HG02678 (cell line): ENCODE measurements around the gene COMT.

Experiments
- ATAC-seq: cut with Tn5 transposase; IDR thresholded peaks from one replicate; pipeline ENCODE4 v1.9.1; 2021; ENCODE audit warnings: mild to moderate bottlenecking, moderate library complexity; ENCODE audit not compliant: unreplicated experiment

COMT gene

DNA sequence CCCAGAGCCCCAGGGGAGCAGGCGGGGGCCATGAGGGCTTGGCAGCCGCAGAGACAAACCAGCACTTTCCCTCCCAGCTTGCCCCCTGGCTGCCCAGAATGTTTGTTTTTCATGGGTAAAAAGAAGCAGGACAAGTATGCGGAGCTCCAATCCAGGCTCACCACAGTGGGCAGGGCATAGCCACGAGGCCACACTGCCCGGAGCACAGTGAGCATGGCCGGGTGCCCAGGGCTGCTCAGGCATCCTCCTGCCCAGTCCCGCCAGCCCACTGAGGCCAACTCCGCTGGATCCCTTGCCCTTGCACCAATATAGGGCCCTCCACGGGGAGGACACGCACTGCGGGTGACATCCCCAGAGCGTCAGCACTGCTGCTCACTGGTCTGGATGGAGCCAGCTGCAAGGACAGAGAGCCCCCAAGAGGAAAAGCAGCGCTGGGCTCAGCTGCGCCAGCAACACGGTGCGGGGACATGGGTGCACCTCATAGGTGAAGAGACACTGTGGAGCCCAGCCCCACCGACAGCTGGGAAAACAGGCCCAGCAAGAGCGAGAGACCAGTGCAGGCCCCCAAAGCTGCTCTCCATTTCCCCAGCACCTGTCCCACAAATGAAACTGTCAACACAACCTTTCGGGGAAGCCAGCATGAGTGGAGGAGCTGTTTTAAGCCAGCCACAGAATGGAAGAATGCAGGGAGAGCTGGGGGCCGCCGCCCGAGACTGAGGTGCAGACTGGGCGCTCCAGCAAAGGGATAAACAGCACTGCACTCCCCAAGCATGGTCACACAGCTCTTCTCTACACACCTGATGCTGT lies 50.3 kb downstream of the COMT start:
- ATAC-seq, result no peak

DNA sequence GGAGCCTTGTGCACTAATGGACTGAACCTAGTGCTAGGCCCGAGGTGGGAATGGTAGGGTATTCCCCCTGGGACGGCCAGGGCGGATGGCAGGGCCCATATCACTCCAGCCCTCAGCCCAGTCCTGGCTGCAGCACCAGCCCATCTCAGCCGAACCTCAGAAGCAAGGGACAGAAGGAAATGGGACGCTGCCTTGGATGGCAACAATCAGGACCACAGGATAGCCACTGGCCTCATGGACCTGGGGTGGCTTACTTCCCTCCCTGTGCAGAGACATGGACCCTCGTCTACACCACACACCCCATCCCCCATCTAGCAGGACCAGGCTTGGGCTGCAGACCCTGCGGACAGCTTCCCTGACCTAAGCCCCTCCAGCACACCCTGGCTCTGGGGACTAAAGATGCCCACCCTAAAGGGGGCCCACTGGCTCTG lies 50.9 kb downstream of the COMT start:
- ATAC-seq, result no peak

DNA sequence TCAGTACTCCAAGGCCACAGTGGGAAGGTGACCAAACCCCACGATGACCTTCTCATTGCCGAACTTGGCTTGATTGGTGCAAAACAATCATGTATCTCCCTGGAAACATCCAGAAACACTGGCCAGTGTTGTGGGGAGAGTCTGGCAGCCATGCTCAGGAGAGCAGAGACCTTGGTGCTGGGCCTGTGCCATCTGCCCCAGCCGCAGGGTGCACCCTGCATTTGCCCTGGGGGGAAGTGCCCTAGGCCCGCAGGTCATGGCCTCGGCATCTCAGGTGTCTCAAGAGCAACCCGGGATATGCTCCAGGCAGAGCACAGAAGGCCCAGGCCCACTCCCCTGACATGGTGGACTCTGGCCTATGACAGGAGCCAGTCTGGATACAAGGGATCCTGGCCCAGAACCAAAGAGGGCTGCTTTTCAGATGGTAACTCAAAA lies 51.4 kb downstream of the COMT start:
- ATAC-seq, result no peak

DNA sequence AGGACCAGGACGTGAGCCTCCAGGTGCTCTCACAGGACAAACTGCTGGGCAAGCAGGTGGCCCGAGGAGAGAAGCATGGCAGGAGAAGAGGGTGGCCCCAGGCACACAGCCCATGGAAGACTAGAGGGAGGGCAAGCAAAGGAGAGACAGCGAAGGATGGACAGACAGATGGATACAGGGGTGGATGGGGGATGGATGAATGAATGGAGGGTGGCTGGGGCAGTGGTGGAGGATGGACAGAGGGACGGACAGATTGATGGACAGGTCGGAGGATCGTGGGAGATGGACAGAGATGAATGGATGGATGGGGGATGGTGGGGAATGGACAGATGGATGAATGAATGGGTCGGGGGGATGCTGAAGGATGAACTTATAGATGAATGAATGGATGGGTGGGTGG lies 52.4 kb downstream of the COMT start:
- no peak for ATAC-seq

DNA sequence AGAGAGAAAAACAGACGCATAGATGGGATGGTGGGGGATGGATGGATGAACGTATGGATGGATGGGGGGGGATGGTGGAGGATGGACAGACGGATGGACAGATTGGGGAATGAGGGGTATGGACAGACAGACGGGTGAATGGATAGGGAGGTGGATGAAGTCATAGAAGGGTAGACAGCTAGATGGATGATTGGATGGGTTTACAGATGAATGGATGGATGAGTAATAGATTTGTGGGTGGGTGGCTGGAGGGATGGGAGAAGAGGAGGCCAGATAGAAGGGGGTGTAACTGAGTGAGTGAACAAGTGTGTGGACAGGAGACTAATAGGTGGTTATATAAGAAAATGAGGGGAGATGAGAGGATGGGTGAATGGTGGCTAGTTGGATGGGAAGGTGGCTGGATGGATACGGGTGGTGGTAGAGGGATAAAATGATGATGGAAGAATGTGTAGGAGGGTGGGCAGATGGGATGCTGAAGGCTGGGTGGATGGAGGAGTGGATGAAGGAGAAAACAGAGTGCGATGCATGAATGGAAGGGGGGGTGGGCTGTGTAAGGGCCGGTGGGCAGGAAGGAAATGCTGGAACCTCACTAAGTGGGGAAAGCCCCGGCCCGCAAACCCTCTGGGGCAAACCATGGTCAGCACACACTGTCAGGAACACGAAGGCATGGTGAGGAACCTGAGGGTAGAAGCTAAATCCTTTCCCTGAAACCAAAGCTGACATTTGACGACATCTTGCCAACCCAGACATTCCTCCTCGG lies 53.5 kb downstream of the COMT start:
- ATAC-seq, result no peak

DNA sequence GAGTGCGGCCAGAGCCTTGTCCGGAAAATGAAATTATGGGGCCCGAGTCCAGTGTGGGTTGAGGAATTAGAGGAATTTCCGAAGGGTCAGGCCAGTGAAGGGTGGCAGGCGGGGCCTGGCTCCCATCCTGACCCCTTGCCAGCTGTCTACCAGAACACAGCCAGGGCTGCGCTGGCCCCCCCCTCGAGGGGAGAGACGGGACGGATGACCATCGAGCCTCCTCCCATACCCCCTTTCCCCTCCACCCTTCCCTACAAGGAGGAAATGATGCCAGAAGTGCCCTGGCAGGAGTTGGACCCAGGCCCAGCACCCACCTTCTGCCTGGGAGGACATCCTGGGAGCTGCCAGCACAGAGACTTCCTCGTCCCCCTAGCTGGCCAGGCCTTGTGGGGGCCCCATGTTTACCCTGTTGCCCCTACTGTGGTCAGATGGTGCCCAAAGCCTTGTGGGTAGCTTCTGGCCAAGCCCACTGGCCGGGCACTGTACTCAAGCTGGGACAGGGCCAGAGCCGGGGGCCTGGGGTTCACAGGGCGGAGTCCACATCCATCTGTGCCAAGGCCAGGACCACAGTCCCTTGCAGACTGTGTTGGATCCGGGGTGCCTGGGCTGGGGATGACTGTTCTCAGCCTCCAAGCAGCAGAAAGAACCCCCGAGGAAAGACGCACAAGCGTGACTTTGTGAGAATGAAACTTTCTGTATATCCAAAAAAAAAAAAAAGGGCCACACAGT lies 54.2 kb downstream of the COMT start:
- ATAC-seq, result no peak

DNA sequence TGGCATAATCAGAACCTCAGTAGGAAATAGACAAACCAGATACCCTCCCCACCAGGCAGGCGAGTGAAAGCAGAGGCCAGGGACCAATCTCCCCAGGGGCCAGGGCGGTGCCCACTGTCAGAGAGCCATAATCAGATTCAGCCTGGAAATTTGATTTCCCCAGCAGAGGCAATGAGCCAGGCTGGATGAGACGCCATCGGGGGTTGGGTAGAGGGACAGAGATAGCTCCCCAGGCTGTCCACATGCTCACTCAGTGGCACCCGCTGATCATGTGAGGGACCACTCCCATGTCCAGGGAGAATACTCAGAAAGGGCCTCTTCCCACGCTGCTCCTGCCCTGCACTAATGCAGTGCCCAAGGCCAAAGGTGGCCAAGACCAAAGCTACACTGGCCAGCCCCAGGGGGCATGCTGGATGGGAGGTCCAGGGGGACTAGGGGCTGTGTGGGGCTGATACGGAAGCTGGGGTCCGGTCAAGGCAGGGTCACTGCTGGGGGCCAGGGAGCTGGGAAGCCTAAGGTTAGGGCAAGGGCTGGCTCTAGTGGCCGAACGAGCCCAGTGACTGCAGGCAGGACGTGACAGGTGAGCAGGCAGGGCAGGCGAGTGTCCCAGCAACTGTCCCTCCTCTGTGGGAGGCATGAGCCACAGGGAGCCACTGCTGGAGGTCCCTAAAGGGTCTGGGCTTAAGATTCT lies 55.3 kb downstream of the COMT start:
- no peak for ATAC-seq

DNA sequence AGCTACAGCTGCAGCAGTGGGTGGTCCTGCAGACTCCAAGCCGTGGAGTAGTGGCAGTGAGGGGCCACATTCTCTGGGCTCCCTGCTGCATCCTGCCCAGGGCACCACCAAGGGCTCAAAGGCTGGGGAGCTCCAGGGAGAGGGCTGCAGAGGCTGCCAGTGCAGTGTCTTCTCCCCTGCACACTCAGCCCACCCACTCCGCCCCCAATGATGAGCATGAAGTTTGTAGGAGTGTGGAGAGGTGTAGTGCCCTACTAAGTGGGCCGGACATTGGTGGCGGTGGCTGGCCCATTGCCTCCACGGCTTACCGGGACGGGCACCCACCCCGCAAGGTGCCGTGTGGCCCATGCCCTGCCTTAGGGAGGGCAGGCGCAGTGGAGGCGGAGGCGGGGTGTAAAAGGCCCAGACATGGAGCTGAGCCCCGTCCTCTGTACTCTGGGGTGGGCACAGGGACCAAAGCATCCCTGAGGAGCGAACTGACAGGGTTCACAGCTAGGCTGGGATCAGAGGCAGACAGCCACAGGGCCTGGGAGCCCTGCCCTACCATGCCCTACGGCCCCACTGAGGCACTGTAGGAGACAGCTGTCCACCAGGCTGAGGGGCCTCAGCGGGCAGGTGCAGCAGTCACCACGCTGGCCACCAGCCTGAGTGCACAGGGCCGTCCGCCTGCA lies 56.1 kb downstream of the COMT start:
- ATAC-seq, result no peak

DNA sequence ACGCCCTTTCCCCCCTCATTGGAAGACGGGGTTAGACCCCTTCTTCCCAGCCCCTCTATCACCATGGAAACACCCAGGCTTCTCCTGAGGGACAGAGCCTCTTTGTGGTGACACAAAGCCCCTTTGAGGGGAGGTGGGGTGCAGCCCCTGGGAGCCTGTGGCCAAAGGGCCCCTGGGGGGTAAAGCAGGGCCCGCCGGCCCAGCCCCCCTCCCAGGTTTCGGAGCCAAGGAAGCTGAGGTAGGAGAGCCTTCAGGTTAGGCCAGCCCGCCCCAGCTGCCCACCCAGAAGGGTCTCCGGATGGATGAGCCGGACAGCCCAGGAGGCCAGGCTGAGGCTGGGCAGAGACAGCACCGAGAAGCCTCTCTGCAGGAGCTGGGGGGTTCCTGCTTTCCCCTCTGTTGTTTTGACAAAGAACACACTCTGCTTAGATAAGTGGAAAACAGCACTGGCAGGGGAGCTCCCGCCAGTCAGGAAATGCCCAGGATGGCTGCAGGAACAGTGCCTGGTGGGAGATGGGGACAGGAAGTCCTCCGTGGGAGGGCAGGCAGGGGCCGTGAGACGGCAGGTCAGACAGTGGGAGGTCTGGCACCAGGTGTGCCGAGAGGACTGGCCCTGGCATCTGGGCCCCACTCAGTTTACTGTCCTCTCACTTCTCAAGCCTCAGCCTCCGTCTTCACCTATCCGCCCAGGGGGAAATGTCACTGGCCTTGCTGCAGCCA lies 56.8 kb downstream of the COMT start:
- ATAC-seq, result no peak

DNA sequence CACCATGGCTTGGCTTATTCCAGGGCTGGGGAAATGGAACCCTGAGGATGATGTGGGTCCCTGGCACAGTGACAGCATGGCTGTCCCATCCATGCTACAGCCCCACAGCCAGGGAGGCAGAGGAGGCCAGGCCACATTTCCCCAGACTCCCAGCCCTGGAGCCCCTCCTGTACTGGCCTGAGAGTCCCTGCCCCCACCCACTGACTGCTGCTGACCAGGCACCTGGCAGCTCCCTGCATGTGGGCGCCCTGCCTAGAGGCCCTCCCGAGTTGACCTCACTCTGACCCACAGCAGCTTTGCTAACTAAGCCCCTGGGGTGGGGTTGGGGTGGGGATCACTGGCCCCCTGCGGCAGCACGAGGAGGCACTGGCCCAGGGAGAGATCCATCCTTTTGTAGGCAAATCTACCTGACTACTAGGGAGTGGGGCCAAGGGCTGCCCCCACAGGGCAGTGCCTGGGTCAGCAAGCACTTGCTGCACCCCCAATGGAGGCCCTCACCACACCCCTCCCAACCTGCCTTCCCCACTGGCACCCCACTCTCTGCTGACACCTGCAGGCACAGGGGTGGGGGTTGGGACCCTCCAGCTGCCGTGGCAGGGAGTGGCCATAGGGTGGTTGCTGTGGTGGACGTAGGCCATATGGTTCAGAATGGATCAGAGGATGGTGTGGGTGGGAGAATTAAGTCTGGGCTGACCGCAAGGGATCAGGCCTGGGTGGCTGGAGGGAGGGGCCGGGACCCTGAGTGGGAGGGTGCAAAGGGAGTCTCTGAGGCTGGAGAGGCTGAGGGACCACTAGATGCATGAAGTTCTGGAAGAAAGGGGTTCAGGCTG lies 57.6 kb downstream of the COMT start:
- ATAC-seq, result no peak

DNA sequence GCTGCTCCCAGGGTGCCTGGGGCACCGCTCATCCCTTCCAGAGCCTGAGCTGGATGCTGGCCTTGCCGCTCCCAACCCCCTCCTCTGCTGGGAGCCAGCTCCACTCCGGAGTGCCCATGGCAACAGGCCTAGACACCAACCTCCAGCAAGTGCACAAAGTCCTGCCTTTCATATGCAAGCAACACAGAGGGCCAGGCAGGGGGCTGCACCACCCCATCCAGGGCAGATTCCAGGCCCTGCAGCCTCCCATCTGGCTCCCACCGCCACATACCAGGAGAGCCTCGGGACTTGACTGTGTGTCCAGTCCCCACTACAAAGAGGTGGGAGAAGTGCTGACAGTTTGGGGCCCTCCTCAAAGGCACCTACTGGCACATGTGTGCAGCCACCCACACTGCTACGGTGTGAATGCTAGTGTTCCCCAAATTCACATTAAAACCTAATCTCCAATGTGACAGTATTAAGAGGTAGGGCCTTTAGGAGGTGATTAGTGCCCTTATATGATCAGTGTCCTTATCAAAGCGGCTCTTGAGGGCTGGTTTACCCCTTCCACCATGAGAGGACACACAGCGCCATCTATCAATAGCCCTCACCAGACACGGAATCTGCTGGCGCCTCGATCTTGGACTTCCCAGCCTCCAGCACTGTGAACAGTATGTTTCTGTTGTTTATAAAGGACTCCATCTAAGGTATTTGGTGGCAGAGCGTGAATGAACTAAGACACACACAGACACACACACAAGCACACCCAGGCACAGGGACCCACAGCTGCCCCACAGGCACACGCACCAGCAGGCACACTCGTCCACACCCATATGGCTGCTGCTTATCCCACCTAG lies 58.9 kb downstream of the COMT start:
- ATAC-seq, result no peak

DNA sequence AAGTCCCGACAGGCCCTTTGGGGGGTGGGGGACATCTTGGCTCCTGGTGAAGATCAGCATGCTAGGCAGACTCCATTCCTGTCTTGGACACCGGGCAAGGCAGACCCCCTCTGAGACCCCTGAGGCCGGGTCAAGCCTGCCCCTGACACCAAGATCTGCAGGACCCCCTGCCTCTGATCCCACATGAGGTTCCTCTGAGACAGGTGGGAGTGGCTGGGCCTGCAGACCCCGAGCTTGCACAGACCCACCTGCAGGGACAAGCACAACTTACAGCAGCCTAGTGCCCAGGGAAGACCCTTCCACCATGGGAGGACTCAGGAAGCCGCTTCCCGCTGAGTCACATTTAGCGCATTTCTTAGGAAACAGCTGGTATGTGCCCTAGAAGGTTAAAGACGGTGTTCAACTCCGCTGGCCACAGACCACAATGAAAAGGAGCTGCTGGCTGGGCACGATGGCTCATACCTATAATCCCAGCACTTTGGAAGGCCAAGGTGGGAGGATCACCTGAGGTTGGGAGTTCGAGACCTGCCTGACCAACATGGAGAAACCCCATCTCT lies 59.6 kb downstream of the COMT start:
- ATAC-seq, result no peak

DNA sequence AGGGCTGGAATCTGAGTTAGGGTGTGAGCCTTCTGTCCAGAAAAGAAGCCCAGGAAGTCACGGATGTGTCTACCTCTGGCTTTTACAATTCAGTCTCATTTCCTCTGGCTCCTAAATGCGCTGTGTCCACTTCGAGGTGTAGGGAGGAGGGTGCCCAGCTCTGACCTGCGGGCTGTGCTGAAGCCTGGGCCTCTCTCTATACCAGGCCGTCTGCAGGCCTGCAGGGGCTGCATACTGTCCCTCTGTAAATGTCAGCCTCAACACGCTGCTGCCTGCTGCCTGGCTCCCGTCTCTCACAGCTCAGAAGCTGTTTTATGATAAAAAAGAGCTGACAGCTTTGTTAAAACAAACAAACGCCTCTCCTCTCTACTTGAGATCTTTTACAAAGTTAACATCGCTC lies 60.6 kb downstream of the COMT start:
- no peak for ATAC-seq

DNA sequence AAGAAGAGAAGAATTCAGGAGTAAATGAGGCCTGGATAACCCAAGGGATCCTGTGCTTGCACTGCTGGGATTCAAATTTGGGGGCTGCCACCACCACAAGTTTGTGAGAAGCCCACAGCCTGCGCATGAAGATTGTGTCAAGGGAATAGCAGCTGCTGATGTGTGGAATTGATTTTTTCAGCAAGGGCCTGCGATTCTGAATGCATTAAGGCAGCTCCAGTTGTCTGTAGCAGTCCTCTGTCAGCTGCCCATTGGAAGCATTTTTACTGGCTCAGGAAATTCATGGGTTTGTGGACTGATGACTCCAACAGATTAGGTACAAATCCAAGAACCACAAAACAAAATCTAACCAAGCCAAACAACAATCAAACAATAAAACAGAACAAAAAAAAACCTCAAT lies 61.1 kb downstream of the COMT start:
- no peak for ATAC-seq

DNA sequence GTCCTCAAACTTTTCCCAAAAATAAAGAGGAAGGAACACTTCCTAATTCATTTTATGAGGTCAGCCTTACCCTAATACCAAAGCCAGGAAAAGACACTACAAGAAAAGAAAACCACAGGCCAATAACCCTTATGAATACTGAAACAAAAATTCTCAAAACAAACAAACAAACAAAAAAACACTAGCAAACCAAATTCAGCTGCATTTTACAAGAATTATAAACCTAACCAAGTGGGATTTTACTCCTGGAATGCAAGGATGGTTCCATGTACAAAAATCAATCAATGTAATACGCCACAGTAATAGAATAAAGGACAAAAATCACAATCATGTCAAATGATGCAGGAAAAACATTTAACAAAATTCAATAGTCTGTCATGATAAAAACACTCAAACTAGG lies 61.7 kb downstream of the COMT start:
- ATAC-seq, result no peak

DNA sequence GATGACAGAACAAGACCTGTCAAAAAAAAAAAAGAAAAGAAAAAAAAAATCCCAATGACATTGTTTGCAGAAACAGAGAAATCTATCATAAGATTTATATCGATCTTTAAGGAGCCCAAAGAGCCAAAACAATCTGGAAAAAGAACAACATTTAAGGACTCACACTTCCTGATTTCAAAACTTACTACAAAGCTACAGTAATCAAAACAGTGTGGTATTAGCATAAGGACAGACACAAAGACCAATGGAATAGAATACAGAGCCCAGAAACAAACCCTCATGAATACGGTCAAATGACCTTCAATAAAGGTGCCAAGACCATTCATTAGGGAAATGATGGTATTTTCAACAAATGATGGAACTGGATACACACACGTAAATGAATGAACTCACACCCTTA lies 62.9 kb downstream of the COMT start:
- no peak for ATAC-seq

DNA sequence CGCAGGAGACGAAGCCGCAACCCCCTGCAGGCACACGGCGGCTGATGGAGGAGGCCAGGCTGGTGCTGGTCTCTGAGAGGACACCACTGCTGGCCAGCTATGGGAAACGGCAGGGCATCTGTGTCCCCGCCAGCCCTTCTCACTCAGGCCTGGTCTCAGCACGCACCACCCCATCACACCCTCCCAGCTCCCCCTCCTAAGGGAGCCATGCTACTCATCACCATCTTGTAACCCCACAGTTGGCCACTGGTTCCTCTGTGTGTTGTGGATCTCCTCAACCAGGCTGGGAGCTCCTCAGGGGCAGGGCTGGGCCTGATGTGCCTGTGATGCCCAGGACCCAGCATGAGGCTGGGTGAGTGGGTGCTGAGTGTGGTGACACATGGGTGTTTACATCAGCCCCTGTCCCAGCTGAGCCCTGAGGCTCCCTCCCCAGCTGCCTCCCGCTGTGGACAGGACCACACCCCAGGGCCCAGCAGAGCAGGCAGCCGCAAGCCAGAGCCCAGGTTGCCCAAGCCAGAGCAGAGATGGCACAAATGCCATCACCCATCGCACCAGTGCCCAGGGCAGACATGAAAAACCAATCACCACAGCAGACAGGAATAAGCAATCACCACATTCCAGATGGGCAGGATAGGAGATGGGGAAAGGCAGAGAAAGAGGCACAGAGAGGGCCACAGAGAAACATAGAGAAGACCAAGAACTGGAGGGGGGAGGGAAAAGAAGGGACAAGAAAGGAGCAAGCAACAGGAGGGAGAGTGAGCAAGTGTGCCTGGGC lies 66.8 kb downstream of the COMT start:
- ATAC-seq, result no peak
